ENCODE data around the gene EGLN1. TPM values are rescaled to one million over a fixed set of nuclear protein-coding genes. Genes with fewer than 3 reads are reported as not detected.

EGLN1 gene
- total and polyA plus RNA-seq, 10 of the 15 experiments (the other 5 are each of a cell fraction or from before 2014, with no cell fraction given), result 2.4 to 46.6 (median 8.7) TPM

- H3K4me1 ChIP-seq (ENCODE audit: control insufficient read depth, insufficient read depth, low read length), result no peaks in the 10 kb centered on the region
- WGBS (ENCODE audit: insufficient coverage, insufficient replicate concordance, low lambda C conversion rate, missing lambda C conversion rate), result 85% methylated on average over 15 of the region's 15 CpGs
- H4K20me1 ChIP-seq (ENCODE audit: control insufficient read depth, insufficient read depth), result no peaks in the 10 kb centered on the region
- intact Hi-C loops (cut with micrococcal nuclease; ENCODE audit: unreplicated experiment), result no loop called here
- DNase-seq (ENCODE audit: low read depth, low spot score) (no peak), FAIRE-seq (no peak), ATAC-seq (no peak)
- in situ Hi-C loops (cut with MboI), result no loop called here
- H3K9me3 ChIP-seq (replicated peaks; ENCODE audit: control insufficient read depth, insufficient read depth, low read length), result no peaks in the 10 kb centered on the region
- ChIA-PET RAD21 (ENCODE audit: unreplicated experiment) (interaction anchor here (0.8 kb wide), 1 partner anchor 285 kb away, joined by 3 read pairs; no protein-coding TSS in a partner anchor), SMC1A (ENCODE audit: uncharacterized antibody, unreplicated experiment) (no interaction called here), POLR2A (no interaction called here), CTCF (interaction anchor here (3.5 to 4.5 kb wide), 2 partner anchors 16 to 20 kb away, joined by 10 to 28 read pairs; partner anchors contain the start of genes EXOC8 and SPRTN)
- H3K36me3 ChIP-seq (ENCODE audit: control insufficient read depth in 2 of 2, insufficient read depth in 2 of 2, low read length in 1 of 2), result no peaks in the 10 kb centered on the region
- no peak overlapping the region for H3K27ac ChIP-seq (ENCODE audit: control insufficient read depth, insufficient read depth)
- no peak overlapping the region for H2AFZ ChIP-seq (ENCODE audit: control insufficient read depth, low read depth, low read length)
- no TSS peak for BruUV-seq (replicated peaks)
- H3K79me2 ChIP-seq (ENCODE audit: control insufficient read depth, insufficient read depth, low read length), result no peaks in the 10 kb centered on the region
- H3K4me2 ChIP-seq (ENCODE audit: control insufficient read depth, insufficient read depth), result no peak overlapping the region
- no peak overlapping the region for H3K9ac ChIP-seq (ENCODE audit: control insufficient read depth, insufficient read depth, low read length)
- H3K4me3 ChIP-seq, result no peak overlapping the region
- no peaks in the 10 kb centered on the region for H3K27me3 ChIP-seq (replicated peaks in 1 of 2; ENCODE audit: control insufficient read depth in 2 of 2, insufficient read depth in 2 of 2, low read length in 1 of 2)
- TF ChIP-seq CTCF (IDR thresholded peaks at IDR 0.05 in 2 of 3, conservative IDR thresholded peaks at IDR 0.05 in 1 of 3; ENCODE audit: control insufficient read depth in 2 of 3, extremely low read depth in 1 of 3, insufficient read depth in 1 of 3, low read depth in 3 of 3, low read length in 3 of 3), result no peak
- TF ChIP-seq TCF3 (IDR thresholded peaks at IDR 0.05; ENCODE audit: borderline replicate concordance, insufficient read depth, low read depth, low read length), result no peak
- TF ChIP-seq MYC (IDR thresholded peaks at IDR 0.05; ENCODE audit: insufficient read depth, insufficient read length, insufficient replicate concordance, low read length, severe bottlenecking), result no peak
- no peak for TF ChIP-seq CREB1 (IDR thresholded peaks at IDR 0.05; ENCODE audit: low read depth)
- TF ChIP-seq, protein P1, sequence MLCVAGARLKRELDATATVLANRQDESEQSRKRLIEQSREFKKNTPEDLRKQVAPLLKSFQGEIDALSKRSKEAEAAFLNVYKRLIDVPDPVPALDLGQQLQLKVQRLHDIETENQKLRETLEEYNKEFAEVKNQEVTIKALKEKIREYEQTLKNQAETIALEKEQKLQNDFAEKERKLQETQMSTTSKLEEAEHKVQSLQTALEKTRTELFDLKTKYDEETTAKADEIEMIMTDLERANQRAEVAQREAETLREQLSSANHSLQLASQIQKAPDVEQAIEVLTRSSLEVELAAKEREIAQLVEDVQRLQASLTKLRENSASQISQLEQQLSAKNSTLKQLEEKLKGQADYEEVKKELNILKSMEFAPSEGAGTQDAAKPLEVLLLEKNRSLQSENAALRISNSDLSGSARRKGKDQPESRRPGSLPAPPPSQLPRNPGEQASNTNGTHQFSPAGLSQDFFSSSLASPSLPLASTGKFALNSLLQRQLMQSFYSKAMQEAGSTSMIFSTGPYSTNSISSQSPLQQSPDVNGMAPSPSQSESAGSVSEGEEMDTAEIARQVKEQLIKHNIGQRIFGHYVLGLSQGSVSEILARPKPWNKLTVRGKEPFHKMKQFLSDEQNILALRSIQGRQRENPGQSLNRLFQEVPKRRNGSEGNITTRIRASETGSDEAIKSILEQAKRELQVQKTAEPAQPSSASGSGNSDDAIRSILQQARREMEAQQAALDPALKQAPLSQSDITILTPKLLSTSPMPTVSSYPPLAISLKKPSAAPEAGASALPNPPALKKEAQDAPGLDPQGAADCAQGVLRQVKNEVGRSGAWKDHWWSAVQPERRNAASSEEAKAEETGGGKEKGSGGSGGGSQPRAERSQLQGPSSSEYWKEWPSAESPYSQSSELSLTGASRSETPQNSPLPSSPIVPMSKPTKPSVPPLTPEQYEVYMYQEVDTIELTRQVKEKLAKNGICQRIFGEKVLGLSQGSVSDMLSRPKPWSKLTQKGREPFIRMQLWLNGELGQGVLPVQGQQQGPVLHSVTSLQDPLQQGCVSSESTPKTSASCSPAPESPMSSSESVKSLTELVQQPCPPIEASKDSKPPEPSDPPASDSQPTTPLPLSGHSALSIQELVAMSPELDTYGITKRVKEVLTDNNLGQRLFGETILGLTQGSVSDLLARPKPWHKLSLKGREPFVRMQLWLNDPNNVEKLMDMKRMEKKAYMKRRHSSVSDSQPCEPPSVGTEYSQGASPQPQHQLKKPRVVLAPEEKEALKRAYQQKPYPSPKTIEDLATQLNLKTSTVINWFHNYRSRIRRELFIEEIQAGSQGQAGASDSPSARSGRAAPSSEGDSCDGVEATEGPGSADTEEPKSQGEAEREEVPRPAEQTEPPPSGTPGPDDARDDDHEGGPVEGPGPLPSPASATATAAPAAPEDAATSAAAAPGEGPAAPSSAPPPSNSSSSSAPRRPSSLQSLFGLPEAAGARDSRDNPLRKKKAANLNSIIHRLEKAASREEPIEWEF (IDR thresholded peaks at IDR 0.05; ENCODE audit: insufficient replicate concordance, low read depth, low read length), result no peak
- no peak for TF ChIP-seq POLR2A (IDR thresholded peaks at IDR 0.05; ENCODE audit: low read depth, low read length)
- no peak for TF ChIP-seq RELA (IDR thresholded peaks at IDR 0.05; ENCODE audit: borderline replicate concordance, partially characterized antibody)
- TF ChIP-seq, protein P2, sequence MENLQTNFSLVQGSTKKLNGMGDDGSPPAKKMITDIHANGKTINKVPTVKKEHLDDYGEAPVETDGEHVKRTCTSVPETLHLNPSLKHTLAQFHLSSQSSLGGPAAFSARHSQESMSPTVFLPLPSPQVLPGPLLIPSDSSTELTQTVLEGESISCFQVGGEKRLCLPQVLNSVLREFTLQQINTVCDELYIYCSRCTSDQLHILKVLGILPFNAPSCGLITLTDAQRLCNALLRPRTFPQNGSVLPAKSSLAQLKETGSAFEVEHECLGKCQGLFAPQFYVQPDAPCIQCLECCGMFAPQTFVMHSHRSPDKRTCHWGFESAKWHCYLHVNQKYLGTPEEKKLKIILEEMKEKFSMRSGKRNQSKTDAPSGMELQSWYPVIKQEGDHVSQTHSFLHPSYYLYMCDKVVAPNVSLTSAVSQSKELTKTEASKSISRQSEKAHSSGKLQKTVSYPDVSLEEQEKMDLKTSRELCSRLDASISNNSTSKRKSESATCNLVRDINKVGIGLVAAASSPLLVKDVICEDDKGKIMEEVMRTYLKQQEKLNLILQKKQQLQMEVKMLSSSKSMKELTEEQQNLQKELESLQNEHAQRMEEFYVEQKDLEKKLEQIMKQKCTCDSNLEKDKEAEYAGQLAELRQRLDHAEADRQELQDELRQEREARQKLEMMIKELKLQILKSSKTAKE (IDR thresholded peaks at IDR 0.05; ENCODE audit: low read depth, poor library complexity, severe bottlenecking), result no peak
- TF ChIP-seq ATF7 (IDR thresholded peaks at IDR 0.05; ENCODE audit: low read depth), result no peak
- TF ChIP-seq HDAC6 (IDR thresholded peaks at IDR 0.05; ENCODE audit: unreplicated experiment), result no peak
- TF ChIP-seq SIN3A (IDR thresholded peaks at IDR 0.05; ENCODE audit: low read depth, low read length), result no peak
- TF ChIP-seq MEF2A (IDR thresholded peaks at IDR 0.05; ENCODE audit: insufficient read depth, low read depth, low read length), result no peak
- TF ChIP-seq TBL1XR1 (IDR thresholded peaks at IDR 0.05; ENCODE audit: low read depth, low read length), result no peak
- TF ChIP-seq TAF1 (IDR thresholded peaks at IDR 0.05; ENCODE audit: borderline replicate concordance, low read depth, low read length), result no peak
- no peak for TF ChIP-seq SRF (IDR thresholded peaks at IDR 0.05; ENCODE audit: low read depth in 2 of 2, low read length in 2 of 2)
These were observed 104.1 kb downstream of the EGLN1 start for GRCh38 chr1:231318015-231318355.

Data from GM12878 (cell line).